Effector CD8-positive, alpha-beta T cell (primary cell): ENCODE data around the gene DKK2.
"Not testable (repeated sequence)": the region's sequence is repeated elsewhere in the genome, so short reads cannot be mapped to it uniquely, and the experiment has no call there.

Source experiments
- DNase-seq: peaks from one replicate; lab custom pipeline; 2025; lab: John Stamatoyannopoulos, UW

Gene DKK2

GRCh38 chr4:106909486-106910188 lies 126.5 kb downstream of the DKK2 start:
- no peak for DNase-seq

DNA sequence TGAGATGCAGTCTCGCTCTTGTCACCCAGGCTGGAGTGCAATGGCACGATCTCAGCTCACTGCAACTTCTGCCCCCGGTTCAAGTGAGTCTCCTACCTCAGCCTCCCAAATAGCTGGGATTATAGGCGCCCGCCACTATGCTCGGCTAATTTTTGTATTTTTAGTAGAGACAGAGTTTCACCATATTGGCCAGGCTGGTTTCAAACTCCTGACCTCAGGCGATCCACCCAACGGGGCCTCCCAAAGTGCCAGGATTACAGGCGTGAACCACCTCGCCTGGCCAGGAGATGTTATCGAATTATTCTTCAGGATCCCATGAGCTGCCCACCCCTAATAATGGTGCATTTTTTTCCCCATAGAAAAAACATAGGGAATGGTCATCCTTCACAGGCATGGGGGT lies 128.1 kb downstream of the DKK2 start:
- not testable (repeated sequence) for DNase-seq

- no peak for DNase-seq
Observed at GRCh38 chr4:106907216-106907615, 128.9 kb downstream of the DKK2 start.

DNA sequence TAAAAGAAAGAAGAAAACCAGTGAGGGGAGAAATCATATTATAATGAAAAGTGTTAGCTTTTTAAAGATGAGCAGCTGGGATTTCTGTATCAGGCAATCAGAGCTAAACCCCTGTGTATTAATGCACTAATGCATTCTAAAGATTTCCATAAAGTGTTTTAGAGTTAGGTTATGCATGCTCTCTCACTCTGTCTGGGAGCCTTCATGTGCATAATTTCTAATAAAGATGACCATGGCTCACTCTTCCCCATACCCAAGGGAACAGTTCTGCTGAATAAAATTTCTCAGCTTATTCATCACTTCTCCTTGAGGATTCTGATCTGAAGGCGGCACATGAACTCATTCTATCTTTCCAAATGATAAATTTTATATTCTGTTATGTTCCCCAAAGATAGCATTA lies 129.4 kb downstream of the DKK2 start:
- no peak for DNase-seq

DNA sequence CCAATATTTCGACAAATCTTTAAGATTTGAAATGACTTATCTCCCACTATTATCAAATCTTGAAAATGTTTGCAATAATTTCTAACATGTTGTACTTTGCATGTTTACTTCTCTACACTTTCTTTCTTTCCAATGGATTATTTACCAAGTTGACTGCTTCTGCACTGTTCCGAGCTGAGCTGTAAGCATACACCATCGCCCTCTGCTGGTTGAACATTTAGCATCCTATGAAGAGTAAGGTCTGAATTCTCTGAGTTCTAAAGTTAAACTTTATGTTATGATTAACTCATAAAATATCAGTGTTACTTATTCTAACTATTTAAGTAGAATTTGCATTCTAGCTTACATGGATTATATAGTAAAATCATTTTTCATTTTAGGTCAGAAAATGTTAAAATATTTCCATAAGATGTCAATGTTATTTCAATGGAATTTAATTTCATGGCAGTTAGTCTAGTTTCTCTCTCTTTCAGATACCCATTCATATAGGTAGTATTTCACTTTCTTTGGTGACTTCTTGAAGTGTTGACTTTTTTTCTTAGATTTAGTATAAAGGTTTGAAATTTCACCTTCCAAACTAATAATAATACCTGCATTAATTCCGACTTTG lies 137.4 kb downstream of the DKK2 start:
- no peak for DNase-seq

DNA sequence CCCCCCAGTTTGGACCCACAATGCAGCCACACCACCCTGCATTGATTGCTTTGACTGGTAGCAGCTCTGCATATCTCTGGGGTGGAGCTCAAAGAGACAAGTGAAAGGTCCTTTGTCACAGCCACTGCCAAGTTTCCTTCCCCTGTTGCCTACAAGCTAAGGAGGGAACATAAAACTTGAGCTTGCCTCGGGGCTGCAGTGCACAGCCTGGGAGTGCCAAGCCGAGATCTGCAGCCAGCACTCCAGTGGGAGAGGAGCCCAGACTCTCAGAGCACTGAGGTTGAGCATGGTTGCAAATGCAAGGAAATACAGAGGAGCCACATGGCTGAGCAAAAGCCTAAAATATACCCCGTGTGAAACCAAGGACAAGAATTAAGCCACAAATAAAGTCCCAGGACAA lies 142.2 kb downstream of the DKK2 start:
- DNase-seq: no peak

DNA sequence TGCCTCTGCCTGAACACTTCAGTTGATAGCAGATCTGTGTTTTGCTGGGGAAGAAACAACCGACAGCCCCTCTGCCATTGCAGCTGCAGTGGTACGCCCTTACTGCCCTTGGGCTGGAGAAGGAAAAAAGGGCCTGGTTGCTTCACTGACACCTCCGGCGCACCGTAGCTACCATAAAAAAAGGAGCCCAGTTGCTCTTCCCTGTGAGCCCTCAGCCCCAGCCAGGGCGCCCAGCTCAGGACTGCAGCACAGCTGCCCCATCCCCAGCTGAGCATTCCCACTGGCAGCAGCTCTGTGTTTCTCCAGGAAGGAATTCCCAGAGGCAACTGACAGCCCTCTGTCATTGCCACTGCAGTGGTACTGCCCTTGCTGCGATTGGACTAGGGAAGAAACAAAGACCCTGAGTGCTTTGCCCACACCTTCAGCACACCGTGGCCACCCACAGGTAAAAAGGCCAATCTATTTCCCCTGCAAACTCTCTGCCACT lies 142.7 kb downstream of the DKK2 start:
- no peak for DNase-seq

DNA sequence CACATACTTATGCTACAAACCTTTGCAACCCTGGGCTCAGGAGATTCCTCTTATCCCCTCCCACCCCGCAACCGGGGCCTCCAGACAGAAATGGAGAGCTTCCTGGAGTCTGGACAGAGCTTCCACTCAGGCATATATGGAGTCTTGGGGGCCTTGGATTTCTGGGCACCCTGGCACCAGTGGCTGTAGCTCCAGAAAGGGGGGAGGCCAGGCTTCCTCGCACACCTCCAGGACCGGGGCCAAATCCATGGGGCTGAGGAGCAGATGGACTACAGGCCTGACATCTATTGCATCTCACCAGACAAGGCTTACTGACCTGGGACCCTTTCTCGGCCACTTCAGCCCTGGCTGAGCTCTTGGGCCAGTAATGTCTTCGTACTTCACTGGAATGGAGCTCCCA lies 143.3 kb downstream of the DKK2 start:
- no peak for DNase-seq

GRCh38 chr4:106875340-106875739 lies 160.8 kb downstream of the DKK2 start:
- DNase-seq: no peak
